IPS-11a (cell line): ENCODE data around the gene BRAF.
"Not testable (repeated sequence)": the region's sequence is repeated elsewhere in the genome, so short reads cannot be mapped to it uniquely, and the experiment has no call there.

ENCODE experiments used
- H3K4me3 ChIP-seq: one replicate; pipeline ENCODE4 v1.5.1; 2013; ENCODE audit warnings: low read depth, low read length, control low read depth

BRAF gene

GRCh38 chr7:140774371-140774770 lies 150.4 kb downstream of the BRAF start:
- no peak overlapping the region for H3K4me3 ChIP-seq

- no peak overlapping the region for H3K4me3 ChIP-seq
Observed at GRCh38 chr7:140773104-140773503, 151.6 kb downstream of the BRAF start.

- H3K4me3 ChIP-seq: no peak overlapping the region
Observed at GRCh38 chr7:140771826-140772225, 152.9 kb downstream of the BRAF start.

- H3K4me3 ChIP-seq: no peak overlapping the region
Observed at GRCh38 chr7:140769852-140770251, 154.9 kb downstream of the BRAF start.

GRCh38 chr7:140767418-140767817 lies 157.3 kb downstream of the BRAF start:
- H3K4me3 ChIP-seq: no peak overlapping the region

GRCh38 chr7:140765441-140765840 lies 159.3 kb downstream of the BRAF start:
- not testable (repeated sequence) for H3K4me3 ChIP-seq

GRCh38 chr7:140763166-140763565 lies 161.6 kb downstream of the BRAF start:
- not testable (repeated sequence) for H3K4me3 ChIP-seq

GRCh38 chr7:140761375-140761774 lies 163.4 kb downstream of the BRAF start:
- not testable (repeated sequence) for H3K4me3 ChIP-seq

- no peak overlapping the region for H3K4me3 ChIP-seq
Observed at GRCh38 chr7:140754506-140754905, 170.2 kb downstream of the BRAF start.

GRCh38 chr7:140752533-140752932 lies 172.2 kb downstream of the BRAF start:
- H3K4me3 ChIP-seq: no peak overlapping the region

GRCh38 chr7:140746751-140747150 lies 178.0 kb downstream of the BRAF start:
- H3K4me3 ChIP-seq: no peak overlapping the region

- H3K4me3 ChIP-seq: no peak overlapping the region
Observed at GRCh38 chr7:140745266-140746058, 179.3 kb downstream of the BRAF start.

- no peak overlapping the region for H3K4me3 ChIP-seq
Observed at GRCh38 chr7:140744005-140744404, 180.7 kb downstream of the BRAF start.

- H3K4me3 ChIP-seq: not testable (repeated sequence)
Observed at GRCh38 chr7:140743255-140743654, 181.5 kb downstream of the BRAF start.

GRCh38 chr7:140738280-140738679 lies 186.4 kb downstream of the BRAF start:
- H3K4me3 ChIP-seq: no peak overlapping the region

GRCh38 chr7:140734729-140735128 lies 190.0 kb downstream of the BRAF start:
- H3K4me3 ChIP-seq: no peak overlapping the region

GRCh38 chr7:140734096-140734495 lies 190.6 kb downstream of the BRAF start:
- H3K4me3 ChIP-seq: no peak overlapping the region

GRCh38 chr7:140732416-140732815 lies 192.3 kb downstream of the BRAF start:
- no peak overlapping the region for H3K4me3 ChIP-seq

GRCh38 chr7:140726281-140726680 lies 198.4 kb downstream of the BRAF start:
- no peak overlapping the region for H3K4me3 ChIP-seq

GRCh38 chr7:140724706-140725105 lies 200.0 kb downstream of the BRAF start:
- no peak overlapping the region for H3K4me3 ChIP-seq

- H3K4me3 ChIP-seq: no peak overlapping the region
Observed at GRCh38 chr7:140723574-140723973, 201.2 kb downstream of the BRAF start.

- H3K4me3 ChIP-seq: no peak overlapping the region
Observed at GRCh38 chr7:140723006-140723405, 201.7 kb downstream of the BRAF start.

GRCh38 chr7:140722254-140722653 lies 202.5 kb downstream of the BRAF start:
- no peak overlapping the region for H3K4me3 ChIP-seq
